IMR-90 (cell line): ENCODE data around the gene TMEM132A. TPM values are rescaled to one million over a fixed set of nuclear protein-coding genes. Genes with fewer than 3 reads are reported as not detected.

ENCODE experiments used
- ATAC-seq: fragments of 200-7000 bp; cut with Tn5 transposase; 2 replicates; pipeline ENCODE4 v1.9.1; 2020; ENCODE audit warnings: low read depth, mild to moderate bottlenecking, moderate library complexity
- BruUV-seq: library from RNA; stranded (reverse); fragments of 400-500 nt; replicated peaks from 2 replicates; lab custom pipeline; 2021; lab: Mats Ljungman, UMichigan
- CTCF ChIA-PET: fragments of 300-600 bp; formaldehyde crosslinking; extraction: SDS; loops from one replicate; lab custom pipeline; 2021; ENCODE audit warnings: antibody characterized with exemption; lab: Yijun Ruan, JAX
- POLR2A ChIA-PET: fragments of 300-600 bp; sonication (Branson Sonifier 250); formaldehyde crosslinking; loops from one replicate; lab custom pipeline; 2022; ENCODE audit warnings: antibody characterized with exemption; ENCODE audit not compliant: unreplicated experiment; lab: Charles Lee
- DNase-seq: peaks from one replicate; pipeline ENCODE4 v3.0.0; 2013
- H2AFZ ChIP-seq: replicated peaks from 2 replicates; pipeline ENCODE3; 2013; ENCODE audit warnings: low read length, mild to moderate bottlenecking; ENCODE audit not compliant: poor library complexity
- H2AK5ac ChIP-seq: 2 replicates; pipeline ENCODE4 v1.6.1; 2013; ENCODE audit warnings: low read depth, low read length, inconsistent platforms
- H2AK9ac ChIP-seq: replicated peaks from 2 replicates; pipeline ENCODE3; 2013; ENCODE audit warnings: mild to moderate bottlenecking, low read depth, low read length, moderate library complexity; ENCODE audit not compliant: poor library complexity
- H2BK120ac ChIP-seq: 2 replicates; pipeline ENCODE4 v1.6.1; 2013; ENCODE audit warnings: low read depth, low read length, inconsistent platforms
- H2BK15ac ChIP-seq: 3 replicates; pipeline ENCODE4 v1.6.1; 2013; ENCODE audit warnings: low read depth, low read length, inconsistent platforms
- H2BK20ac ChIP-seq: 2 replicates; pipeline ENCODE4 v1.6.1; 2013; ENCODE audit warnings: low read depth, mild to moderate bottlenecking, inconsistent platforms, low read length, moderate library complexity
- H2BK5ac ChIP-seq: 2 replicates; pipeline ENCODE4 v1.6.1; 2013; ENCODE audit warnings: mild to moderate bottlenecking, low read depth, low read length, inconsistent platforms; ENCODE audit not compliant: poor library complexity, severe bottlenecking
- H3K14ac ChIP-seq: replicated peaks from 2 replicates; pipeline ENCODE4 v1.6.1; 2013; ENCODE audit warnings: low read depth, low read length, inconsistent platforms
- H3K18ac ChIP-seq: 2 replicates; pipeline ENCODE4 v1.6.1; 2013; ENCODE audit warnings: low read depth, low read length, control low read depth
- H3K23ac ChIP-seq: 2 replicates; pipeline ENCODE4 v1.6.1; 2013; ENCODE audit warnings: low read depth, low read length, inconsistent platforms
- H3K27ac ChIP-seq: 2 replicates; pipeline ENCODE4 v1.5.1; 2013; ENCODE audit warnings: mild to moderate bottlenecking, control low read depth, low read length; ENCODE audit not compliant: insufficient read depth
- H3K27me3 ChIP-seq: 2 replicates; pipeline ENCODE4 v1.6.1; 2013; ENCODE audit warnings: low read length; ENCODE audit not compliant: control insufficient read depth, insufficient read depth
- H3K36me3 ChIP-seq: 2 replicates; pipeline ENCODE4 v1.6.1; 2013; ENCODE audit warnings: low read length, mixed read lengths; ENCODE audit not compliant: control insufficient read depth, insufficient read depth
- H3K4ac ChIP-seq: 2 replicates; pipeline ENCODE4 v1.6.1; 2013; ENCODE audit warnings: low read depth, low read length, inconsistent platforms
- H3K4me1 ChIP-seq: 2 replicates; pipeline ENCODE4 v1.6.1; 2013; ENCODE audit warnings: low read length, mixed read lengths; ENCODE audit not compliant: control insufficient read depth, insufficient read depth
- H3K4me2 ChIP-seq: 2 replicates; pipeline ENCODE4 v1.6.1; 2013; ENCODE audit warnings: low read depth, mild to moderate bottlenecking, control low read depth, low read length, moderate library complexity
- H3K4me3 ChIP-seq: 2 replicates; pipeline ENCODE4 v1.5.1; 2013; ENCODE audit warnings: low read depth, mild to moderate bottlenecking, control low read depth, low read length, moderate library complexity; ENCODE audit not compliant: insufficient read depth
- H3K56ac ChIP-seq: 2 replicates; pipeline ENCODE4 v1.6.1; 2013; ENCODE audit warnings: low read length, inconsistent platforms; ENCODE audit not compliant: insufficient read depth; ENCODE audit errors: extremely low read depth
- H3K79me1 ChIP-seq, 2 experiments: 2 replicates each; pipeline ENCODE4 v1.6.1; 2013; ENCODE audit warnings: low read length in 2 of 2, inconsistent platforms in 1 of 2, low read depth in 1 of 2
- H3K9ac ChIP-seq: 2 replicates; pipeline ENCODE4 v1.6.1; 2013; ENCODE audit warnings: low read depth, low read length, control low read depth
- H3K9me1 ChIP-seq: 2 replicates; pipeline ENCODE4 v1.6.1; 2013; ENCODE audit warnings: low read length, inconsistent platforms; ENCODE audit not compliant: insufficient read depth
- H3K9me3 ChIP-seq: 2 replicates; pipeline ENCODE4 v1.6.1; 2013; ENCODE audit warnings: low read length; ENCODE audit not compliant: control insufficient read depth, insufficient read depth
- H4K20me1 ChIP-seq: 2 replicates; pipeline ENCODE4 v1.6.1; 2013; ENCODE audit warnings: low read length, inconsistent platforms; ENCODE audit not compliant: insufficient read depth
- H4K5ac ChIP-seq: 2 replicates; pipeline ENCODE4 v1.6.1; 2013; ENCODE audit warnings: mild to moderate bottlenecking, low read depth, low read length, control low read depth
- H4K8ac ChIP-seq, 2 experiments: 2 replicates each; pipeline ENCODE4 v1.6.1; 2013; ENCODE audit warnings: low read depth in 2 of 2, low read length in 2 of 2, control low read depth in 1 of 2, inconsistent platforms in 1 of 2
- H4K91ac ChIP-seq: 2 replicates; pipeline ENCODE4 v1.6.1; 2013; ENCODE audit warnings: low read depth, low read length, inconsistent platforms; ENCODE audit not compliant: insufficient read depth
- BHLHE40 ChIP-seq: fragments of 150-350 bp; IDR thresholded peaks from 2 replicates; pipeline ENCODE4 v1.6.1; 2016; ENCODE audit warnings: mild to moderate bottlenecking, low read depth, low read length
- CHD1 ChIP-seq: IDR thresholded peaks from 2 replicates; pipeline ENCODE4 v1.6.1; 2012; ENCODE audit warnings: low read depth, low read length, improper control_type of control experiment
- CTCF ChIP-seq: conservative IDR thresholded peaks from 2 replicates; pipeline ENCODE4 v1.5.1; 2012; ENCODE audit warnings: mild to moderate bottlenecking, low read depth, low read length, improper control_type of control experiment
- ELK1 ChIP-seq: fragments of 150-350 bp; IDR thresholded peaks from 2 replicates; pipeline ENCODE4 v1.6.1; 2016; ENCODE audit warnings: low read depth, mild to moderate bottlenecking, low read length, moderate library complexity, borderline replicate concordance
- FOS ChIP-seq: fragments of 150-350 bp; IDR thresholded peaks from 2 replicates; pipeline ENCODE4 v1.6.1; 2016; ENCODE audit warnings: low read depth, low read length
- NFE2L2 ChIP-seq: fragments of 150-350 bp; IDR thresholded peaks from 2 replicates; pipeline ENCODE4 v1.6.1; 2016; ENCODE audit warnings: low read depth, mild to moderate bottlenecking, low read length
- WGBS, 2 experiments: methylation state at CpG; one replicate each; pipeline versions ENCODE4 v1.1.5 to v1.1.7; 2013; ENCODE audit warnings: missing lambda C conversion rate in 2 of 2; ENCODE audit not compliant: insufficient read length in 1 of 2; ENCODE audit errors: extremely low coverage in 2 of 2; 5-methylcytosine and 5-hydroxymethylcytosine counted together
- dilution Hi-C: fragments of 300-500 bp; cut with HindIII; formaldehyde crosslinking; loops from one replicate; pipeline ENCODE4 v1.14.3; 2018; ENCODE audit warnings: low sequenced_read_pairs; ENCODE audit not compliant: unreplicated experiment
- in situ Hi-C: fragments of 300-500 bp; cut with MboI; formaldehyde crosslinking; loops from 3 replicates; pipeline ENCODE4 v1.14.3; 2019; ENCODE audit warnings: low sequenced_read_pairs, inconsistent platforms, mixed read lengths
- intact Hi-C: fragments of 100-400 bp; cut with micrococcal nuclease; formaldehyde crosslinking; loops from 2 replicates; pipeline ENCODE4 v1.10.0; 2022
- polyA plus RNA-seq, 3 experiments: library from polyadenylated mRNA; depleted of rRNA; stranded (reverse); fragments of >200 nt; gene quantifications; 2 replicates each; pipeline ENCODE4 v1.2.3, GENCODE V29; 2012; ENCODE audit warnings: low replicate concordance in 1 of 3
- total RNA-seq: library from RNA; depleted of rRNA; stranded (reverse); fragments of >200 nt; gene quantifications from 2 replicates; pipeline ENCODE4 v1.2.3, GENCODE V29; 2012
- TF ChIP-seq, protein P1 (sequence below): fragments of 150-350 bp; IDR thresholded peaks from 2 replicates; pipeline ENCODE4 v1.6.1; 2017; ENCODE audit warnings: mild to moderate bottlenecking, antibody characterized with exemption, low read length, low read depth

TMEM132A gene
- total and polyA plus RNA-seq, 2 of the 4 experiments (the other 2 are of a cell fraction), result 7.7 to 64.2 TPM

DNA sequence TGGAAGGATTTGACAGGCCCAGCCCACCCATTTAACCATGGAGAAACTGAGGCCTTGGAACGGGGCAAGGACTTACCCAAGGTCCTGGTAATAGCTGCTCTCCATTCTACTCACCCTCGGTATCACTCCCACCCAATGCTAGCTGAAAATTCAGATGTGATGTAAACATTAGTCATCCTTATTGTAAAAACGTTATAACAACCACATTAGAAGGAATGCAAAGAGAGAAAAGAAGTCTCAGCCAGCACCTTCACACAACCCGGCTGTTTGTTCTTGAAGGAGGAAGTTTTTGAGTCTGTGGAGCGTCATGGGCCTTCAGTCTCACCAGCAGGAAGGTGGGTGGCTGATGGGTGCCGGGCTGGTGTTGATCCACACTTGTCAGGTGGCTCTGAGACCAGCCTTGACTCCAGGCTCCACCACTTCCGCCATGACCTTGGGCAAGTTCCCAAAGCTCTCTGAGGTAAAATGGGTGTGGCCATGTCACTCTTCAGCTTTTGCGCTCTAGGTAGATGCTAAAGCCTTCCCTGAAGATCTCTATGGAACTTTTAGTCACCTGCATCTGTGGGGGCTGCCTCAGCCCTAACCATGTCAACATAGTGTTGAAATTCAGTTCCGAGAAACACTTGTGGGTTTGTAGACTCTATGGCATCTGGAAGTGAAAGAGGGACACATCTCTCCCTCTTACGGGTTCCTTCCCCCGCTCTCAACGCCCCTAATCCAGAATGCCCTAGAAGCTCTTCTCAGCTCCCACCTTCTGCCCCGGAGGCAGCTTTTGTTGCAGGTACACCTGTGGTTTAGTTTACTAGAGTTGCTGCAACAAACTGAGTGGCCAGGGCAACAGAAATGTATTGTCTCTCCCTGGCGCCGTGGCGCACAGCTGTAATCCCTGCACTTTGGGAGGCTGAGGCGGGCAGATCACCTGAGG lies 62.0 kb downstream of the TMEM132A start:
- intact Hi-C loops (no loop called here), in situ Hi-C loops (no loop called here), dilution Hi-C loops (no loop called here)
- Histone ChIP-seq H3K4me3 (no peak overlapping the region), H3K4me1 (peaks cover 3% of the 10 kb centered on the region), H3K27me3 (peaks cover 33% of the 10 kb centered on the region), H3K23ac (no peak overlapping the region), H3K18ac (no peak overlapping the region), H3K9ac (no peak overlapping the region), H4K91ac (no peak overlapping the region), H3K56ac (no peak overlapping the region), H2BK20ac (no peak overlapping the region), H3K27ac (no peak overlapping the region), H2BK15ac (no peak overlapping the region), H2AK9ac (no peak overlapping the region), H4K8ac (no peak overlapping the region), H3K4me2 (no peak overlapping the region), H2AK5ac (no peak overlapping the region), H4K5ac (no peak overlapping the region), H3K9me1 (no peaks in the 10 kb centered on the region), H3K4ac (no peak overlapping the region), H3K14ac (no peak overlapping the region), H3K36me3 (no peaks in the 10 kb centered on the region), H4K20me1 (no peaks in the 10 kb centered on the region), H2BK120ac (no peak overlapping the region), H2BK5ac (no peak overlapping the region), H2AFZ (peak overlapping the region; percentile 46), H3K79me1 (no peaks in the 10 kb centered on the region), H3K9me3 (no peaks in the 10 kb centered on the region)
- no TSS peak for BruUV-seq
- no peak for TF ChIP-seq FOS
- TF ChIP-seq NFE2L2, result no peak
- no peak for TF ChIP-seq CHD1
- no peak for TF ChIP-seq ELK1
- TF ChIP-seq, protein P1, sequence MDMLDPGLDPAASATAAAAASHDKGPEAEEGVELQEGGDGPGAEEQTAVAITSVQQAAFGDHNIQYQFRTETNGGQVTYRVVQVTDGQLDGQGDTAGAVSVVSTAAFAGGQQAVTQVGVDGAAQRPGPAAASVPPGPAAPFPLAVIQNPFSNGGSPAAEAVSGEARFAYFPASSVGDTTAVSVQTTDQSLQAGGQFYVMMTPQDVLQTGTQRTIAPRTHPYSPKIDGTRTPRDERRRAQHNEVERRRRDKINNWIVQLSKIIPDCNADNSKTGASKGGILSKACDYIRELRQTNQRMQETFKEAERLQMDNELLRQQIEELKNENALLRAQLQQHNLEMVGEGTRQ, result no peak
- no peak for TF ChIP-seq BHLHE40
- no peak for TF ChIP-seq CTCF
- ChIA-PET POLR2A (no interaction called here), CTCF (interaction anchor here (1.7 kb wide), 1 partner anchor 16 kb away, joined by 3 read pairs; no protein-coding TSS in a partner anchor)
- ATAC-seq (peak; percentile 86), DNase-seq (peak; percentile 46)
- WGBS, 2 experiments, result no CpG with 5 or more reads among the region's 17 CpGs
